SH-SY5Y (cell line): ENCODE measurements around the gene CEMP1.

ENCODE experiments used
- GATA2 ChIP-seq: IDR thresholded peaks from 2 replicates; pipeline ENCODE4 v1.6.1; 2011; ENCODE audit warnings: mild to moderate bottlenecking, low read depth, low read length
- GATA3 ChIP-seq: IDR thresholded peaks from 2 replicates; pipeline ENCODE4 v1.6.1; 2011; ENCODE audit warnings: low read depth, mild to moderate bottlenecking, low read length, moderate library complexity

- TF ChIP-seq GATA2, result no peak
- no peak for TF ChIP-seq GATA3
Measured at GRCh38 chr16:2507665-2508064, 23.5 kb downstream of the CEMP1 start.
